ENCODE data around the gene LMBR1L. TPM values are rescaled to one million over a fixed set of nuclear protein-coding genes. Genes with fewer than 3 reads are reported as not detected.

Gene LMBR1L
- total RNA-seq, 4 donors from 2014 or later, result 25.6 to 94.2 (median 54.5) TPM

GRCh38 chr12:49108958-49109404 is 1.7 kb downstream of the LMBR1L start:
- no peak for TF ChIP-seq CTCF (IDR thresholded peaks at IDR 0.05; ENCODE audit: low read depth)

GRCh38 chr12:49105504-49106084 is 5.1 kb downstream of the LMBR1L start:
- no peak for TF ChIP-seq CTCF (IDR thresholded peaks at IDR 0.05; ENCODE audit: low read depth)

GRCh38 chr12:49104822-49105221 is 5.8 kb downstream of the LMBR1L start:
- TF ChIP-seq CTCF (IDR thresholded peaks at IDR 0.05; ENCODE audit: low read depth), result no peak

- TF ChIP-seq CTCF (IDR thresholded peaks at IDR 0.05; ENCODE audit: low read depth), result no peak
These were observed 10.3 kb downstream of the LMBR1L start for GRCh38 chr12:49100380-49100779.

GRCh38 chr12:49098703-49099102 is 11.9 kb downstream of the LMBR1L start:
- no peak for TF ChIP-seq CTCF (IDR thresholded peaks at IDR 0.05; ENCODE audit: low read depth)

- no peak for TF ChIP-seq CTCF (IDR thresholded peaks at IDR 0.05; ENCODE audit: low read depth)
These were observed 12.6 kb downstream of the LMBR1L start for GRCh38 chr12:49098035-49098451.

- TF ChIP-seq CTCF (IDR thresholded peaks at IDR 0.05; ENCODE audit: low read depth), result no peak
These were observed 13.3 kb downstream of the LMBR1L start for GRCh38 chr12:49097381-49097780.

Data from subcutaneous adipose tissue (tissue), 4 donors.